HEK293 (cell line): ENCODE results near the gene SYTL2.

Experiments used
- CTCF ChIA-PET: fragments of 350-600 bp; formaldehyde crosslinking; extraction: SDS; loops from one replicate; lab custom pipeline; 2021; ENCODE audit warnings: antibody characterized with exemption; lab: Yijun Ruan, JAX
- POLR2A ChIA-PET: fragments of 300-600 bp; formaldehyde crosslinking; extraction: SDS; loops from one replicate; lab custom pipeline; 2020; ENCODE audit warnings: antibody characterized with exemption, inconsistent platforms; lab: Yijun Ruan, JAX
- H3K27ac ChIP-seq: fragments of 200-500 bp; sonication (Bioruptor generic); 2 replicates; pipeline ENCODE4 v1.5.1; 2014; ENCODE audit warnings: low read depth, low read length, control low read depth, inconsistent platforms; ENCODE audit errors: extremely low read depth
- H3K36me3 ChIP-seq, 2 experiments: fragments of 200-500 bp in 1 of 2; sonication (Bioruptor generic) in 1 of 2; 1 replicate in 1 of 2; 2 replicates in 1 of 2; pipeline ENCODE4 v1.5.1; 2014 to 2017; ENCODE audit warnings: inconsistent platforms in 2 of 2, low read length in 2 of 2; ENCODE audit not compliant: control insufficient read depth in 2 of 2, insufficient read depth in 1 of 2
- H3K4me1 ChIP-seq: fragments of 200-500 bp; sonication (Bioruptor generic); 2 replicates; pipeline ENCODE4 v1.5.1; 2014; ENCODE audit warnings: mild to moderate bottlenecking, low read length, inconsistent platforms; ENCODE audit not compliant: control insufficient read depth, insufficient read depth
- H3K4me3 ChIP-seq: 2 replicates; pipeline ENCODE4 v1.5.1; 2011; ENCODE audit warnings: low read depth, mild to moderate bottlenecking, control low read depth, low read length, moderate library complexity
- H3K9me3 ChIP-seq: fragments of 200-500 bp; sonication (Bioruptor generic); 2 replicates; pipeline ENCODE4 v1.5.1; 2014; ENCODE audit warnings: low read depth, low read length, inconsistent platforms; ENCODE audit not compliant: control insufficient read depth, insufficient read depth
- AEBP2 ChIP-seq: fragments of 450-650 bp; formaldehyde crosslinking; IDR thresholded peaks from 2 replicates; pipeline ENCODE4 v1.5.1; 2016; ENCODE audit warnings: missing biosample characterization, missing genetic modification characterization, borderline replicate concordance
- EGR2 ChIP-seq: fragments of 450-650 bp; formaldehyde crosslinking; IDR thresholded peaks from 2 replicates; pipeline ENCODE4 v1.5.1; 2016; ENCODE audit warnings: low read depth, missing biosample characterization, missing genetic modification characterization
- GLI2 ChIP-seq: fragments of 450-650 bp; formaldehyde crosslinking; IDR thresholded peaks from 2 replicates; pipeline ENCODE4; 2017; ENCODE audit warnings: missing biosample characterization, missing genetic modification characterization, low read depth, borderline replicate concordance
- GLIS2 ChIP-seq: fragments of 450-650 bp; formaldehyde crosslinking; IDR thresholded peaks from 2 replicates; pipeline ENCODE4 v1.5.1; 2016; ENCODE audit warnings: missing biosample characterization, missing genetic modification characterization
- HOXD13 ChIP-seq: sonication (generic); formaldehyde crosslinking; IDR thresholded peaks from 2 replicates; pipeline ENCODE4 v1.8.0; 2022; ENCODE audit warnings: missing genetic modification reagents, borderline replicate concordance
- KLF16 ChIP-seq: fragments of 450-650 bp; formaldehyde crosslinking; IDR thresholded peaks from 2 replicates; pipeline ENCODE4 v1.5.1; 2017; ENCODE audit warnings: missing biosample characterization, missing genetic modification characterization
- KLF7 ChIP-seq: fragments of 450-650 bp; formaldehyde crosslinking; IDR thresholded peaks from 2 replicates; pipeline ENCODE4 v1.5.1; 2016; ENCODE audit warnings: missing biosample characterization, missing genetic modification characterization, borderline replicate concordance
- KLF9 ChIP-seq: fragments of 450-650 bp; formaldehyde crosslinking; IDR thresholded peaks from 2 replicates; pipeline ENCODE4 v1.5.1; 2016; ENCODE audit warnings: missing biosample characterization, missing genetic modification characterization, low read depth
- SETDB1 ChIP-seq: IDR thresholded peaks from one replicate; pipeline ENCODE4 v1.6.1; 2017; ENCODE audit warnings: mild to moderate bottlenecking, low read length, moderate library complexity, mixed read lengths; ENCODE audit not compliant: insufficient read length
- TRIM28 ChIP-seq: IDR thresholded peaks from 2 replicates; pipeline ENCODE4 v1.6.1; 2011; ENCODE audit warnings: low read length, control low read depth, borderline replicate concordance
- ZBTB17 ChIP-seq: fragments of 450-650 bp; formaldehyde crosslinking; IDR thresholded peaks from 2 replicates; pipeline ENCODE4 v1.5.1; 2016; ENCODE audit warnings: missing biosample characterization, missing genetic modification characterization
- ZBTB48 ChIP-seq: fragments of 450-650 bp; formaldehyde crosslinking; IDR thresholded peaks from 2 replicates; pipeline ENCODE4 v1.5.1; 2016; ENCODE audit warnings: missing biosample characterization, missing genetic modification characterization
- ZIC2 ChIP-seq: fragments of 450-650 bp; formaldehyde crosslinking; IDR thresholded peaks from 2 replicates; pipeline ENCODE4 v1.5.1; 2016; ENCODE audit warnings: missing biosample characterization, missing genetic modification characterization
- ZNF112 ChIP-seq: fragments of 450-650 bp; formaldehyde crosslinking; IDR thresholded peaks from 2 replicates; pipeline ENCODE4 v1.5.0; 2017; ENCODE audit warnings: missing biosample characterization, missing genetic modification characterization
- ZNF114 ChIP-seq: fragments of 450-650 bp; formaldehyde crosslinking; IDR thresholded peaks from 2 replicates; pipeline ENCODE4 v1.5.0; 2017; ENCODE audit warnings: missing biosample characterization, missing genetic modification characterization
- ZNF184 ChIP-seq: fragments of 450-650 bp; IDR thresholded peaks from 2 replicates; pipeline ENCODE4 v1.5.1; 2018; ENCODE audit warnings: missing biosample characterization, mild to moderate bottlenecking, missing genetic modification characterization
- ZNF214 ChIP-seq: fragments of 450-650 bp; formaldehyde crosslinking; IDR thresholded peaks from 2 replicates; pipeline ENCODE4 v1.5.1; 2017; ENCODE audit warnings: missing biosample characterization, mild to moderate bottlenecking, missing genetic modification characterization, borderline replicate concordance
- ZNF292 ChIP-seq: fragments of 450-650 bp; formaldehyde crosslinking; IDR thresholded peaks from 2 replicates; pipeline ENCODE4 v1.5.1; 2016; ENCODE audit warnings: low read depth, missing biosample characterization, missing genetic modification characterization, borderline replicate concordance
- ZNF311 ChIP-seq: fragments of 450-650 bp; formaldehyde crosslinking; IDR thresholded peaks from 2 replicates; pipeline ENCODE4 v1.5.1; 2017; ENCODE audit warnings: missing biosample characterization, missing genetic modification characterization, borderline replicate concordance
- ZNF394 ChIP-seq: fragments of 450-650 bp; formaldehyde crosslinking; IDR thresholded peaks from 2 replicates; pipeline ENCODE4 v1.5.1; 2016; ENCODE audit warnings: missing biosample characterization, missing genetic modification characterization, mild to moderate bottlenecking, moderate library complexity, borderline replicate concordance
- ZNF433 ChIP-seq: fragments of 450-650 bp; formaldehyde crosslinking; IDR thresholded peaks from 2 replicates; pipeline ENCODE4 v1.5.1; 2016; ENCODE audit warnings: missing biosample characterization, missing genetic modification characterization, low read depth
- ZNF449 ChIP-seq: fragments of 450-650 bp; formaldehyde crosslinking; IDR thresholded peaks from 2 replicates; pipeline ENCODE4 v1.5.1; 2017; ENCODE audit warnings: missing biosample characterization, mild to moderate bottlenecking, missing genetic modification characterization, moderate library complexity
- ZNF488 ChIP-seq: fragments of 450-650 bp; formaldehyde crosslinking; IDR thresholded peaks from 2 replicates; pipeline ENCODE4 v1.5.1; 2016; ENCODE audit warnings: missing biosample characterization, missing genetic modification characterization
- ZNF521 ChIP-seq: fragments of 450-650 bp; formaldehyde crosslinking; IDR thresholded peaks from 2 replicates; pipeline ENCODE4 v1.5.1; 2017; ENCODE audit warnings: missing biosample characterization, mild to moderate bottlenecking, missing genetic modification characterization
- ZNF621 ChIP-seq: fragments of 450-650 bp; formaldehyde crosslinking; IDR thresholded peaks from 2 replicates; pipeline ENCODE4 v1.5.1; 2017; ENCODE audit warnings: missing biosample characterization, missing genetic modification characterization
- ZNF626 ChIP-seq: fragments of 450-650 bp; sonication (Bioruptor Pico); formaldehyde crosslinking; IDR thresholded peaks from 2 replicates; pipeline ENCODE4 v1.5.1; 2018; ENCODE audit warnings: missing biosample characterization, missing genetic modification characterization, inconsistent platforms
- ZNF664 ChIP-seq: fragments of 450-650 bp; formaldehyde crosslinking; IDR thresholded peaks from 2 replicates; pipeline ENCODE4 v1.5.1; 2016; ENCODE audit warnings: missing biosample characterization, missing genetic modification characterization
- ZNF677 ChIP-seq: fragments of 450-650 bp; IDR thresholded peaks from 2 replicates; pipeline ENCODE4 v1.5.0; 2018; ENCODE audit warnings: missing biosample characterization, mild to moderate bottlenecking, missing genetic modification characterization, moderate library complexity
- ZSCAN23 ChIP-seq: fragments of 450-650 bp; formaldehyde crosslinking; IDR thresholded peaks from 2 replicates; pipeline ENCODE4 v1.5.1; 2016; ENCODE audit warnings: missing biosample characterization, missing genetic modification characterization
- ZSCAN5A ChIP-seq: fragments of 450-650 bp; formaldehyde crosslinking; IDR thresholded peaks from 2 replicates; pipeline ENCODE4 v1.5.1; 2016; ENCODE audit warnings: missing biosample characterization, missing genetic modification characterization

Gene SYTL2

GRCh38 chr11:85787168-85787567, 23.8 kb downstream of the SYTL2 start:
- TF ChIP-seq ZNF433 (tag by site-specific recombination) (no peak), ZNF449 (tag by site-specific recombination) (no peak), ZNF184 (tag by site-specific recombination) (no peak), SETDB1 (no peak), ZNF664 (tag by site-specific recombination) (no peak), AEBP2 (tag by site-specific recombination) (no peak), ZNF112 (no peak), ZNF626 (tag by site-specific recombination) (no peak), ZNF677 (no peak), ZNF621 (tag by site-specific recombination) (no peak), ZNF114 (no peak), ZNF394 (tag by site-specific recombination) (no peak), KLF7 (no peak), ZNF214 (tag by site-specific recombination) (no peak), ZNF521 (no peak), ZNF311 (tag by site-specific recombination) (no peak), ZBTB48 (tag by site-specific recombination) (no peak), GLI2 (no peak), HOXD13 (CRISPR knock-in tag) (no peak)
- CTCF ChIA-PET = interaction anchor here (0.8 kb wide), 1 partner anchor 14 kb away, joined by 3 read pairs; no protein-coding TSS in a partner anchor
- Histone ChIP-seq H3K36me3 (no peaks in the 10 kb centered on the region), H3K9me3 (no peaks in the 10 kb centered on the region), H3K27ac (no peak overlapping the region), H3K4me1 (no peaks in the 10 kb centered on the region), H3K4me3 (no peak overlapping the region)
- POLR2A ChIA-PET = no interaction called here

- Histone ChIP-seq H3K4me1 (no peaks in the 10 kb centered on the region), H3K36me3 (no peaks in the 10 kb centered on the region), H3K4me3 (no peak overlapping the region), H3K9me3 (no peaks in the 10 kb centered on the region), H3K27ac (no peak overlapping the region)
- ChIA-PET POLR2A (no interaction called here), CTCF (interaction anchor here (0.9 kb wide), 1 partner anchor 10 kb away, joined by 5 read pairs; no protein-coding TSS in a partner anchor)
- TF ChIP-seq ZBTB17 (no peak), KLF16 (no peak), ZNF488 (tag by site-specific recombination) (no peak), ZIC2 (tag by site-specific recombination) (no peak), GLIS2 (tag by site-specific recombination) (no peak), TRIM28 (no peak), ZNF621 (tag by site-specific recombination) (no peak), ZSCAN23 (tag by site-specific recombination) (no peak), KLF9 (tag by site-specific recombination) (no peak), EGR2 (tag by site-specific recombination) (no peak), ZNF292 (tag by site-specific recombination) (no peak), ZNF311 (tag by site-specific recombination) (no peak), ZSCAN5A (tag by site-specific recombination) (no peak)
These were observed 26.3 kb downstream of the SYTL2 start for GRCh38 chr11:85784480-85785265.
